HEK293 (cell line): ENCODE results near the gene EMP1.

Experiments used
- CTCF ChIA-PET: fragments of 350-600 bp; formaldehyde crosslinking; extraction: SDS; loops from one replicate; lab custom pipeline; 2021; ENCODE audit warnings: antibody characterized with exemption; lab: Yijun Ruan, JAX
- POLR2A ChIA-PET: fragments of 300-600 bp; formaldehyde crosslinking; extraction: SDS; loops from one replicate; lab custom pipeline; 2020; ENCODE audit warnings: antibody characterized with exemption, inconsistent platforms; lab: Yijun Ruan, JAX
- H3K27ac ChIP-seq: fragments of 200-500 bp; sonication (Bioruptor generic); 2 replicates; pipeline ENCODE4 v1.5.1; 2014; ENCODE audit warnings: low read depth, low read length, control low read depth, inconsistent platforms; ENCODE audit errors: extremely low read depth
- H3K36me3 ChIP-seq, 2 experiments: fragments of 200-500 bp in 1 of 2; sonication (Bioruptor generic) in 1 of 2; 1 replicate in 1 of 2; 2 replicates in 1 of 2; pipeline ENCODE4 v1.5.1; 2014 to 2017; ENCODE audit warnings: inconsistent platforms in 2 of 2, low read length in 2 of 2; ENCODE audit not compliant: control insufficient read depth in 2 of 2, insufficient read depth in 1 of 2
- H3K4me1 ChIP-seq: fragments of 200-500 bp; sonication (Bioruptor generic); 2 replicates; pipeline ENCODE4 v1.5.1; 2014; ENCODE audit warnings: mild to moderate bottlenecking, low read length, inconsistent platforms; ENCODE audit not compliant: control insufficient read depth, insufficient read depth
- H3K4me3 ChIP-seq: 2 replicates; pipeline ENCODE4 v1.5.1; 2011; ENCODE audit warnings: low read depth, mild to moderate bottlenecking, control low read depth, low read length, moderate library complexity
- H3K9me3 ChIP-seq: fragments of 200-500 bp; sonication (Bioruptor generic); 2 replicates; pipeline ENCODE4 v1.5.1; 2014; ENCODE audit warnings: low read depth, low read length, inconsistent platforms; ENCODE audit not compliant: control insufficient read depth, insufficient read depth
- BCL6B ChIP-seq: fragments of 450-650 bp; formaldehyde crosslinking; IDR thresholded peaks from 2 replicates; pipeline ENCODE4 v1.5.1; 2017; ENCODE audit warnings: missing biosample characterization, missing genetic modification characterization
- OSR2 ChIP-seq: fragments of 450-650 bp; formaldehyde crosslinking; IDR thresholded peaks from 2 replicates; pipeline ENCODE4 v1.5.1; 2016; ENCODE audit warnings: missing biosample characterization, missing genetic modification characterization
- PRDM1 ChIP-seq: fragments of 450-650 bp; formaldehyde crosslinking; IDR thresholded peaks from 2 replicates; pipeline ENCODE4; 2016; ENCODE audit warnings: missing biosample characterization, missing genetic modification characterization
- PRDM6 ChIP-seq: fragments of 450-650 bp; formaldehyde crosslinking; IDR thresholded peaks from 2 replicates; pipeline ENCODE4 v1.5.1; 2017; ENCODE audit warnings: missing biosample characterization, missing genetic modification characterization
- ZBTB8A ChIP-seq: fragments of 450-650 bp; formaldehyde crosslinking; IDR thresholded peaks from 2 replicates; pipeline ENCODE4 v1.5.1; 2016; ENCODE audit warnings: missing biosample characterization, missing genetic modification characterization
- ZEB2 ChIP-seq: fragments of 450-650 bp; formaldehyde crosslinking; IDR thresholded peaks from 2 replicates; pipeline ENCODE4 v1.5.1; 2016; ENCODE audit warnings: missing biosample characterization, missing genetic modification characterization
- ZNF10 ChIP-seq: fragments of 450-650 bp; formaldehyde crosslinking; IDR thresholded peaks from 2 replicates; pipeline ENCODE4 v1.5.1; 2017; ENCODE audit warnings: missing biosample characterization, missing genetic modification characterization
- ZNF121 ChIP-seq: fragments of 450-650 bp; formaldehyde crosslinking; IDR thresholded peaks from 2 replicates; pipeline ENCODE4 v1.5.1; 2016; ENCODE audit warnings: missing biosample characterization, missing genetic modification characterization
- ZNF146 ChIP-seq: fragments of 450-650 bp; formaldehyde crosslinking; IDR thresholded peaks from 2 replicates; pipeline ENCODE4 v1.5.1; 2016; ENCODE audit warnings: missing biosample characterization, missing genetic modification characterization
- ZNF148 ChIP-seq: fragments of 450-650 bp; formaldehyde crosslinking; IDR thresholded peaks from 2 replicates; pipeline ENCODE4 v1.5.0; 2017; ENCODE audit warnings: missing biosample characterization, missing genetic modification characterization, borderline replicate concordance
- ZNF16 ChIP-seq: fragments of 450-650 bp; formaldehyde crosslinking; IDR thresholded peaks from 2 replicates; pipeline ENCODE4 v1.5.1; 2016; ENCODE audit warnings: low read depth, missing biosample characterization, missing genetic modification characterization
- ZNF19 ChIP-seq: fragments of 450-650 bp; formaldehyde crosslinking; IDR thresholded peaks from 2 replicates; pipeline ENCODE4; 2016; ENCODE audit warnings: missing biosample characterization, missing genetic modification characterization, low read depth
- ZNF274 ChIP-seq, 2 experiments: fragments of 200-500 bp in 1 of 2; fragments of 450-650 bp in 1 of 2; sonication (Bioruptor generic) in 1 of 2; formaldehyde crosslinking in 1 of 2; IDR thresholded peaks; 2 replicates each; pipeline versions ENCODE4 v1.5.1 to v1.6.1; 2014 to 2016; ENCODE audit warnings: borderline replicate concordance in 1 of 2, inconsistent platforms in 1 of 2, low read length in 1 of 2, missing biosample characterization in 1 of 2, missing genetic modification characterization in 1 of 2
- ZNF354C ChIP-seq: fragments of 450-650 bp; formaldehyde crosslinking; IDR thresholded peaks from 2 replicates; pipeline ENCODE4 v1.5.1; 2016; ENCODE audit warnings: missing biosample characterization, missing genetic modification characterization, low read depth, borderline replicate concordance
- ZNF394 ChIP-seq: fragments of 450-650 bp; formaldehyde crosslinking; IDR thresholded peaks from 2 replicates; pipeline ENCODE4 v1.5.1; 2016; ENCODE audit warnings: missing biosample characterization, missing genetic modification characterization, mild to moderate bottlenecking, moderate library complexity, borderline replicate concordance
- ZNF449 ChIP-seq: fragments of 450-650 bp; formaldehyde crosslinking; IDR thresholded peaks from 2 replicates; pipeline ENCODE4 v1.5.1; 2017; ENCODE audit warnings: missing biosample characterization, mild to moderate bottlenecking, missing genetic modification characterization, moderate library complexity
- ZNF560 ChIP-seq: fragments of 450-650 bp; formaldehyde crosslinking; IDR thresholded peaks from 2 replicates; pipeline ENCODE4 v1.5.1; 2017; ENCODE audit warnings: missing biosample characterization, missing genetic modification characterization, borderline replicate concordance
- ZNF626 ChIP-seq: fragments of 450-650 bp; sonication (Bioruptor Pico); formaldehyde crosslinking; IDR thresholded peaks from 2 replicates; pipeline ENCODE4 v1.5.1; 2018; ENCODE audit warnings: missing biosample characterization, missing genetic modification characterization, inconsistent platforms
- ZNF645 ChIP-seq: fragments of 450-650 bp; formaldehyde crosslinking; IDR thresholded peaks from 2 replicates; pipeline ENCODE4; 2016; ENCODE audit warnings: missing biosample characterization, missing genetic modification characterization
- ZNF843 ChIP-seq: fragments of 450-650 bp; formaldehyde crosslinking; IDR thresholded peaks from 2 replicates; pipeline ENCODE4 v1.5.1; 2016; ENCODE audit warnings: missing biosample characterization, missing genetic modification characterization

EMP1 gene

GRCh38 chr12:13255792-13256691 lies 59.5 kb downstream of the EMP1 start (continued):
- TF ChIP-seq ZNF274 (IDR thresholded peaks at IDR 0.05; ENCODE audit: low read length) = no peak
- TF ChIP-seq ZNF274 (tag by site-specific recombination; IDR thresholded peaks at IDR 0.05; ENCODE audit: borderline replicate concordance) = no peak
- TF ChIP-seq, all 188 proteins: peak for 44

- Histone ChIP-seq H3K4me1 (peaks cover 14% of the 10 kb centered on the region), H3K9me3 (no peaks in the 10 kb centered on the region), H3K4me3 (no peak overlapping the region), H3K27ac (no peak overlapping the region), H3K36me3 (no peaks in the 10 kb centered on the region)
- TF ChIP-seq BCL6B (tag by site-specific recombination) (no peak), ZNF10 (no peak), ZNF394 (tag by site-specific recombination) (no peak), ZNF146 (tag by site-specific recombination) (no peak), ZNF449 (tag by site-specific recombination) (no peak), ZEB2 (tag by site-specific recombination) (no peak), ZNF626 (tag by site-specific recombination) (no peak), ZNF843 (tag by site-specific recombination) (no peak), PRDM1 (tag by site-specific recombination) (no peak), ZNF148 (tag by site-specific recombination) (no peak), ZNF560 (tag by site-specific recombination) (no peak), PRDM6 (tag by site-specific recombination) (no peak), ZNF19 (tag by site-specific recombination) (no peak), ZNF645 (tag by site-specific recombination) (no peak), ZNF121 (no peak), ZNF16 (tag by site-specific recombination) (no peak), ZBTB8A (tag by site-specific recombination) (no peak), ZNF354C (tag by site-specific recombination) (no peak), OSR2 (no peak)
- ChIA-PET POLR2A (interaction anchor here (0.6 kb wide), 1 partner anchor 488 kb away, joined by 3 read pairs; no protein-coding TSS in a partner anchor), CTCF (interaction anchor here (0.6 to 3.5 kb wide), 19 partner anchors 10 to 910 kb away, joined by 3 to 32 read pairs (median 5); no protein-coding TSS in a partner anchor)
Measured at GRCh38 chr12:13256692-13257045, 60.1 kb downstream of the EMP1 start.
